Stimulated activated CD4-positive, alpha-beta T cell treated with anti-CD3 and anti-CD28 coated beads, Interleukin-12 subunit alpha, Interleukin-12 subunit beta, amount 100 ng/mL, for 24 hours (primary cell): ENCODE measurements around the gene LIF.
A peak's percentile ranks its signal among the peaks of the same experiment; 100 is the strongest.

Experiments
- DNase-seq, 2 experiments: peaks; one replicate each; pipeline ENCODE4 v3.0.0-alpha.2; 2020; ENCODE audit warnings: low read depth in 2 of 2

LIF gene

GRCh38 chr22:30265131-30265720 lies 18.7 kb upstream of the LIF start:
- DNase-seq = no peak

- DNase-seq = no peak
Measured at GRCh38 chr22:30263883-30264282, 17.3 kb upstream of the LIF start.

- DNase-seq = peak in 1 of 2 experiments; percentile 84
Measured at GRCh38 chr22:30262917-30263741, 16.6 kb upstream of the LIF start.

- DNase-seq = no peak
Measured at GRCh38 chr22:30262112-30262511, 15.6 kb upstream of the LIF start.

- DNase-seq = no peak
Measured at GRCh38 chr22:30261134-30261533, 14.6 kb upstream of the LIF start.

GRCh38 chr22:30260682-30261081 lies 14.1 kb upstream of the LIF start:
- no peak for DNase-seq

GRCh38 chr22:30260276-30260675 lies 13.7 kb upstream of the LIF start:
- no peak for DNase-seq

GRCh38 chr22:30254314-30254713 lies 7.8 kb upstream of the LIF start:
- DNase-seq = no peak

- DNase-seq = no peak
Measured at GRCh38 chr22:30253205-30253852, 6.8 kb upstream of the LIF start.

GRCh38 chr22:30252411-30253204 lies 6.0 kb upstream of the LIF start:
- DNase-seq = no peak

- DNase-seq = no peak
Measured at GRCh38 chr22:30251711-30252110, 5.2 kb upstream of the LIF start.

- peak in 1 of 2 experiments; percentile 39 for DNase-seq
Measured at GRCh38 chr22:30250661-30251267, 4.2 kb upstream of the LIF start.

GRCh38 chr22:30250039-30250565 lies 3.5 kb upstream of the LIF start:
- DNase-seq = no peak

GRCh38 chr22:30249049-30250038 lies 2.8 kb upstream of the LIF start:
- no peak for DNase-seq

- no peak for DNase-seq
Measured at GRCh38 chr22:30248484-30248883, 1.9 kb upstream of the LIF start.

GRCh38 chr22:30247974-30248373 lies 1.4 kb upstream of the LIF start:
- no peak for DNase-seq

GRCh38 chr22:30247561-30247960 lies 1.0 kb upstream of the LIF start:
- DNase-seq = no peak

- peak in 1 of 2 experiments; percentile 36 for DNase-seq
Measured at GRCh38 chr22:30246814-30247376, 336 bp upstream of the LIF start.

GRCh38 chr22:30245181-30245984 lies 1.2 kb downstream of the LIF start:
- DNase-seq = peak in 1 of 2 experiments; percentile 41
